ENCODE results near the gene SRY. TPM values are rescaled to one million over a fixed set of nuclear protein-coding genes. Genes with fewer than 3 reads are reported as not detected.
"Not testable (repeated sequence)": the region's sequence is repeated elsewhere in the genome, so short reads cannot be mapped to it uniquely, and the experiment has no call there.

SRY gene
- total RNA-seq: not detected in 2 replicates

DNA sequence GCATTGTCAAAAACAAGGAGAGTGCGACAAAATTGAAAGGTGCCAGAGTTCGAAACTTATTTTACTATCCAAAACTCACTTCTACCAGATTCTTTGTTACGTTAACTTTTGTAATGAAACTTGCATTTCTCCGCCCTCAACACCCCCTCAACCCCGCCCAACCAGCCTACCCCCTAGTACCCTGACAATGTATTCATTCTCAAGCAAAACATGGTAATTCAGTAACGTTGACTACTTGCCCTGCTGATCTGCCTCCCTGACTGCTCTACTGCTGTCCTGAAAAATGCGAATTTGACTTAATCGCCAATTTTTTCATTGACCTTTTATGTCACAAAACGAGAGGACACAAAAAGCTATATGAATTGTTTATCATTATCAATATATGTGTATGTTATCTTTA is at the start of gene SRY:
TSS of gene SRY (minus strand) at position 83 of the 400 bp plus-strand sequence. CDS start at position 4, 79 bp downstream.
- no peak for DNase-seq (ENCODE audit: low read depth in 2 of 2)

DNA sequence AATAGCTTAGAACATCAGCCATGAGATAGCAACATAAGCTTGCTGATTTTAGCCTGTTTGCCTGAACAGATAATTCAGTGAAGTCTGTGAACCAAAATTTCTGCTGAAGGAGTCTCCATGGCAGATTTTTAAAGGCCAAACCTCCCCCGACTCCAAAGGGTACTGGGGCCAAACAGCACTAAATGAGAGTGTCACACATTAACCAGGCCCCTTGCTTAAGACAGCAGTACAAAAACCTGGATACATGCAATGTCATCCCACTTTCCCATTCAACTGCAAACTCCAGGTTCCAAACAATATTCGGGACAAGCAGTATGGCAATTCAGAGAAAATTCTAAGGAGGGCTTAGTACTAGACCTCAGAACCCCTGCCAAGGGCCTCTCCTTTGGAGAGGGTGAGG is 49.6 kb upstream of the SRY start:
- DNase-seq (ENCODE audit: low read depth in 2 of 2): no peak

DNA sequence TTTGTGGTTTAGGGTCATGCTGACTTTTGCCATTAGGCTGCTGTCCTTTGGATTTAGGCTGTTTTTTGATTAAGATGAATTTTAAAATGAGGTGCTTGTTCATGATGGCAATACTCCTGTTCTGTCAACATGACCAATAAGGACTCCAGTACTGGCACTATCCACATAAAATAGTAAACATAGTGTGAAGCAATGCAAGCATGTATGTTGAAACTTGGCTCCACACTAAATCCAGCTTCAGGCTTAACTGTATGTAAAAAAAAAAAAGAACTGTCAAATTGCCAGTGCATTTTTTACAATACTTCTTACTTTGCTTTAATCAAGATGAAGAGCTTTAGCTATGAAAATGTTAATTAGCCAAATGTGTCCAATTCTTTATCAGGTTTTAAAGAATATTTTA is 47.7 kb upstream of the SRY start:
- DNase-seq (ENCODE audit: low read depth in 2 of 2): no peak

DNA sequence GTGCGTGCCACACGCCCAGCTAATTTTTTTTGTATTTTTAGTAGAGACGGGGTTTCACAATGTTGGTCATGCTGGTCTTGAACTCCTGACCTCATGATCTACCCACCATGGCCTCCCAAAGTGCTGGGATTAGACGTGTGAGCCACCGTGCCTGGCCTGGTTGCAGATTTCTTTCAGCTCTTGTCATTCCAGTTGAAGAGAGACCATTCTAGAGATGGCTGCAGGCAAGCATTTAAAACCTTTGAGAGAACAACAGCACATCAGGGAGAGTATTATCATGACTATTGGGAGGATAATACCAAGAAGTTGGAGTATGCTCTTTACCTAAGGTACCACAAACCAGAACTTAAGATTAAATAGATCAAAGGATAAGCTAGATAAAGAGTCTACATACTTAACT is 41.0 kb upstream of the SRY start:
- no peak for DNase-seq (ENCODE audit: low read depth in 2 of 2)

DNA sequence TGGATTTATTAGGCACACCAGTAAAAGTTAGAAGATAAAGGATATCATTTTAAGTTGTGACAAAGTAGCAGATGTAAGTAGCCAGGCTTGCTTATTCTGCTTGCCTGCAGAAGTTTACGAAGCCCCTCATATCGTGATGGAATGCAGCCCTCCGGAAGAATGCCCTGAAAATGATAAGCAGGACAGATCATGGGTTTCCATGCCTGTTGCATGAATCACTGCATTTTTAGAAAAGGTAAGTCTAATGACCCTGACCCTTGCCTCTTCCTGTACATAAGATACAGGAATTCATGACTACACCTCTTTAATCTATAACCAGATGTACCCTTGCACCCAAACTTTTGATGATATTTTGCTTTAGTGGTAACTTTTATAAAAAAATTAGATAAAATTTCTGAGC is 37.0 kb upstream of the SRY start:
- no peak for DNase-seq (ENCODE audit: low read depth in 2 of 2)

DNA sequence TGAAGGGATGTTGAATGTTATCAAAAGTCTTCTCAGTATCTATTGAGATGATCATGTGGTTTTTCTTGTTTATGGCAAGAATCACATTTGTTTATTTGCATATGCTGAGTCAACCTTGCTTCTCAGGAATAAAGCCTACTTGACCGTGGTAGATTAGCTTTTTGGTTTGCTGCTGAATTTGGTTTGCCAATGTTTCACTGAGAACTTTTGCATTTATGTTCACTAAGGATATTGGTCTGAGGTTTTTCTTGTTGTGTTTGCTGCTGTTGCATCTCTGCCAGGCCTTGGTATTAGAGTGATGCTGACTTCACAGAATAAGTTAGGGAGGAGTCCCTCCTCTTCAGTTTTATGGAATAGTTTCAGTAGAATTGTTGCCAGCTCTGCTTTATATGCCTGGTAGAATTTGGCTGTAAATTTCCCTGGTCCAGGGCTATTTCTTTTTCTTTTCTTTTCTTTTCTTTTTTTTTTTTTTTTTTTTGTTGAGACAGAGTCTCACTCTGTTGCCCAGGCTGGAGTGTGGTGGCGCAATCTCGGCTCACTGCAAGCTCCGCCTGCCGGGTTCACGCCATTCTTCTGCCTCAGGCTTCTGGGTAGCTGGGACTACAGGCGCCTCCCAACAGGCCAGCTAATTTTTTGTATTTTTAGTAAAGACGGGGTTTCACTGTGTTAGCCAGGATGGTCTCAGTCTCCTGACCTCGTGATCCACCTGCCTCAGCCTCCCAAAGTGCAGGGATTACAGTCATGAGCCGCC is 29.8 kb upstream of the SRY start:
- DNase-seq (ENCODE audit: low read depth in 2 of 2): not testable (repeated sequence)

DNA sequence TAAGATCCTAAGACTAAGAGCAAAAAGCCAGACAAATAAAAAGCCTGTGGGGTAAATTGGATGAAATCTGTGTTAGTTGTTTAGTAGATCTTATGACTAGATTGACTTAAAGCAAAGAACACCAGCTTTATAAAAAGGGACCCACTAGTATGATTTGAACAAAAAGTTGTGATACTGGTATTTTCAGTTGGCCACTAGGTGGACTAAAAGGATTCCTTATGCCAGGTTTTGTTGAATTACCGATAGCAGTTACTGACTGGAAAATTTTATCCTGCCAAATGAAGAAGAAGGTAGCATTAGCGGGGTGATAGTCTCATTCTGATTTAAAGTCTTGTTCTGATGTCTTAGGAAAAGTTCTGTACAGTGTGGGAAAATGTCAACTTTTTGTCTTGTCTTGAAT is 12.8 kb upstream of the SRY start:
- DNase-seq (ENCODE audit: low read depth in 2 of 2): no peak

DNA sequence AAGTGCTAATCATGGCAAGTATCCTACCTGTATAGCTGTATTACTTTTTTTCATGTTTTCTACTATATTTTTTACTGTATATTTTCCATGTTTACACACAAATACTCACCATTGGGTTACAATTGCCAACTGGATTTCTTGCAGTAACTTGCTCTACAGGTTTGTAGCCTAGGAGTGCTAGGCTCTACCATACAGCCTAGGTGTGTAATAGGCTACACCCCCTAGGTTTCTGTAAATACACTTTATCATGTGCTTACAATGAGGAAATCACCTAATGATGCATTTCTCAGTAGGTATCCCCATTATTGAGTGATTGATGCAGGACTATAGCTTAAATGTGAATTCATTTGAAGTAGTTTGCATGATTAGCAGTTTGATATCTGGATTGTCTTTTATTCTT is 10.5 kb upstream of the SRY start:
- no peak for DNase-seq (ENCODE audit: low read depth in 2 of 2)

DNA sequence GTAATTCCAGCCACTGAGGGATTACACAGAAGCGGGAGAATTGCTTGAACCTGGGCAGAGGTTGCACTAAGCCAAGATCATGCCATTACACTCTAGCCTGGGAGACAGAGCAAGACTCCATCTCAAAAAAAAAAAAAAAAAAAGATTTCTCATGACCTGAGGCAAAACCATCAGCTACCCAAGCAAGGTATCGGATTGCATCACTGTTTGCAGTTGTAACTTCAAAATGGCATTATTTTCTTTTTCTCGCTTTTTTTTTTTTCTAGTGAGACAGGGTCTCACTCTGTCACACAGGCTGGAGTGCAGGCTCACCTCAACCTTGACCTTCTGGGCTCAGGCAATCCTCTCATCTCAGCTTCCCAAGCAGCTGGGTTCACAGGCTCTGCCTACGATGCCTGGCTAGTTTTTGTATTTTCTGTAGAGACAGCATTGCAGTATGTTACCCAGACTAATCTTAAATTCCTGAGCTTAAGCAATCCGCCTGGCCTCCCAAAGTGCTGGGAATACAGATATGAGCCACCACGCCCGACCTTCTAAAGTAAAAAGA is 9.6 kb upstream of the SRY start:
- DNase-seq (ENCODE audit: low read depth in 2 of 2): no peak

DNA sequence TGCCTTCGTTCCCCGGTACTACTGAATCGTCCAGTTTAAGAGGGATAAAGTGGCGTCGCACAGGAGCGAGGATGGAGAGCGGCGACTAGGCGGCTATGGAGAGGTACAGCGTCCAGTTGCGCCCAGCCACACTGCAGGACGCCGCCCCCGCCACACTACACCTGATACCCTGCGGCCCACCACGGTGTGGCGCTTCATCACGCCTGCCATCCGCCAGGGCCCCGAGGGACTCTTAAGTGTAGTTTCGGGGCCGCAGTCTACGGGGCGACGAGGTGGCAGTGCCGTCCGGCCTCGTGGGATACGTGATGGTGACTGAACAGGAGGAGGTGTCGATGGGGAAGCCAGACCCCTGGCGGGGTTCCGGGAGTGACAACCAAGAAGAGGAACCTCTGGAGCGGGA is 2.3 kb upstream of the SRY start:
- DNase-seq (ENCODE audit: low read depth in 2 of 2): no peak

DNA sequence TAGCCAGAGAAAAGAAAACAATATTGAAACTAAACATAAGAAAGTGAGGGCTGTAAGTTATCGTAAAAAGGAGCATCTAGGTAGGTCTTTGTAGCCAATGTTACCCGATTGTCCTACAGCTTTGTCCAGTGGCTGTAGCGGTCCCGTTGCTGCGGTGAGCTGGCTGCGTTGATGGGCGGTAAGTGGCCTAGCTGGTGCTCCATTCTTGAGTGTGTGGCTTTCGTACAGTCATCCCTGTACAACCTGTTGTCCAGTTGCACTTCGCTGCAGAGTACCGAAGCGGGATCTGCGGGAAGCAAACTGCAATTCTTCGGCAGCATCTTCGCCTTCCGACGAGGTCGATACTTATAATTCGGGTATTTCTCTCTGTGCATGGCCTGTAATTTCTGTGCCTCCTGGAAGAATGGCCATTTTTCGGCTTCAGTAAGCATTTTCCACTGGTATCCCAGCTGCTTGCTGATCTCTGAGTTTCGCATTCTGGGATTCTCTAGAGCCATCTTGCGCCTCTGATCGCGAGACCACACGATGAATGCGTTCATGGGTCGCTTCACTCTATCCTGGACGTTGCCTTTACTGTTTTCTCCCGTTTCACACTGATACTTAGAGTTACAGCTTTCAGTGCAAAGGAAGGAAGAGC is 488 bp downstream of the SRY start:
- DNase-seq (ENCODE audit: low read depth in 2 of 2): no peak

Other genes starting within 250 kb of the SRY start
- gene RPS4Y1, start 53.9 kb upstream of the SRY start, total RNA-seq: 315 TPM in 1 of 2 replicates, not detected in the other
- 19.4 TPM in 1 of 2 replicates, not detected in the other for gene ZFY, start 147.7 kb upstream of the SRY start, total RNA-seq